HL-60 (cell line): ENCODE data around the gene KDF1.
"Not testable (repeated sequence)": the region's sequence is repeated elsewhere in the genome, so short reads cannot be mapped to it uniquely, and the experiment has no call there.

Experiments used
- DNase-seq, 2 experiments: peaks; one replicate each; pipeline ENCODE4 v3.0.0-alpha.2; 2010 to 2020; ENCODE audit warnings: low read depth in 1 of 2, low spot score in 1 of 2
- H3K27ac ChIP-seq: fragments of 250-450 bp; sonication (Bioruptor Pico); replicated peaks from 2 replicates; pipeline ENCODE4 v1.5.1; 2020; ENCODE audit warnings: mild to moderate bottlenecking, moderate library complexity
- H3K27me3 ChIP-seq: fragments of 250-450 bp; sonication (Bioruptor Pico); 2 replicates; pipeline ENCODE4 v1.5.1; 2021; ENCODE audit warnings: mild to moderate bottlenecking, moderate library complexity; ENCODE audit not compliant: insufficient read depth, poor library complexity, severe bottlenecking
- H3K4me3 ChIP-seq: replicated peaks from 2 replicates; pipeline ENCODE4 v1.5.1; 2011; ENCODE audit warnings: mild to moderate bottlenecking, control low read depth, low read length; ENCODE audit not compliant: insufficient read depth
- GABPA ChIP-seq: IDR thresholded peaks from 2 replicates; pipeline ENCODE4 v1.6.1; 2012; ENCODE audit warnings: low read depth
- POLR2AphosphoS5 ChIP-seq: IDR thresholded peaks from 2 replicates; pipeline ENCODE4 v1.6.1; 2012; ENCODE audit warnings: low read depth
- SPI1 ChIP-seq: IDR thresholded peaks from 2 replicates; pipeline ENCODE4 v1.6.1; 2012; ENCODE audit warnings: low read depth, mild to moderate bottlenecking, borderline replicate concordance
- TF ChIP-seq, protein P1 (sequence below): IDR thresholded peaks from 2 replicates; pipeline ENCODE4 v1.6.1; 2012; ENCODE audit warnings: low read depth; ENCODE audit not compliant: insufficient replicate concordance
- TF ChIP-seq, protein P2 (sequence below): IDR thresholded peaks from one replicate; pipeline ENCODE4 v1.5.1; 2011; ENCODE audit warnings: low read length, control low read depth, inconsistent platforms; ENCODE audit not compliant: insufficient read depth

The KDF1 gene

GRCh38 chr1:26950602-26951001, 9.7 kb downstream of the KDF1 start:
- TF ChIP-seq, protein P1, sequence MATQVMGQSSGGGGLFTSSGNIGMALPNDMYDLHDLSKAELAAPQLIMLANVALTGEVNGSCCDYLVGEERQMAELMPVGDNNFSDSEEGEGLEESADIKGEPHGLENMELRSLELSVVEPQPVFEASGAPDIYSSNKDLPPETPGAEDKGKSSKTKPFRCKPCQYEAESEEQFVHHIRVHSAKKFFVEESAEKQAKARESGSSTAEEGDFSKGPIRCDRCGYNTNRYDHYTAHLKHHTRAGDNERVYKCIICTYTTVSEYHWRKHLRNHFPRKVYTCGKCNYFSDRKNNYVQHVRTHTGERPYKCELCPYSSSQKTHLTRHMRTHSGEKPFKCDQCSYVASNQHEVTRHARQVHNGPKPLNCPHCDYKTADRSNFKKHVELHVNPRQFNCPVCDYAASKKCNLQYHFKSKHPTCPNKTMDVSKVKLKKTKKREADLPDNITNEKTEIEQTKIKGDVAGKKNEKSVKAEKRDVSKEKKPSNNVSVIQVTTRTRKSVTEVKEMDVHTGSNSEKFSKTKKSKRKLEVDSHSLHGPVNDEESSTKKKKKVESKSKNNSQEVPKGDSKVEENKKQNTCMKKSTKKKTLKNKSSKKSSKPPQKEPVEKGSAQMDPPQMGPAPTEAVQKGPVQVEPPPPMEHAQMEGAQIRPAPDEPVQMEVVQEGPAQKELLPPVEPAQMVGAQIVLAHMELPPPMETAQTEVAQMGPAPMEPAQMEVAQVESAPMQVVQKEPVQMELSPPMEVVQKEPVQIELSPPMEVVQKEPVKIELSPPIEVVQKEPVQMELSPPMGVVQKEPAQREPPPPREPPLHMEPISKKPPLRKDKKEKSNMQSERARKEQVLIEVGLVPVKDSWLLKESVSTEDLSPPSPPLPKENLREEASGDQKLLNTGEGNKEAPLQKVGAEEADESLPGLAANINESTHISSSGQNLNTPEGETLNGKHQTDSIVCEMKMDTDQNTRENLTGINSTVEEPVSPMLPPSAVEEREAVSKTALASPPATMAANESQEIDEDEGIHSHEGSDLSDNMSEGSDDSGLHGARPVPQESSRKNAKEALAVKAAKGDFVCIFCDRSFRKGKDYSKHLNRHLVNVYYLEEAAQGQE = no peak
- TF ChIP-seq POLR2AphosphoS5 (no peak), SPI1 (no peak), GABPA (no peak)
- TF ChIP-seq, protein P2, sequence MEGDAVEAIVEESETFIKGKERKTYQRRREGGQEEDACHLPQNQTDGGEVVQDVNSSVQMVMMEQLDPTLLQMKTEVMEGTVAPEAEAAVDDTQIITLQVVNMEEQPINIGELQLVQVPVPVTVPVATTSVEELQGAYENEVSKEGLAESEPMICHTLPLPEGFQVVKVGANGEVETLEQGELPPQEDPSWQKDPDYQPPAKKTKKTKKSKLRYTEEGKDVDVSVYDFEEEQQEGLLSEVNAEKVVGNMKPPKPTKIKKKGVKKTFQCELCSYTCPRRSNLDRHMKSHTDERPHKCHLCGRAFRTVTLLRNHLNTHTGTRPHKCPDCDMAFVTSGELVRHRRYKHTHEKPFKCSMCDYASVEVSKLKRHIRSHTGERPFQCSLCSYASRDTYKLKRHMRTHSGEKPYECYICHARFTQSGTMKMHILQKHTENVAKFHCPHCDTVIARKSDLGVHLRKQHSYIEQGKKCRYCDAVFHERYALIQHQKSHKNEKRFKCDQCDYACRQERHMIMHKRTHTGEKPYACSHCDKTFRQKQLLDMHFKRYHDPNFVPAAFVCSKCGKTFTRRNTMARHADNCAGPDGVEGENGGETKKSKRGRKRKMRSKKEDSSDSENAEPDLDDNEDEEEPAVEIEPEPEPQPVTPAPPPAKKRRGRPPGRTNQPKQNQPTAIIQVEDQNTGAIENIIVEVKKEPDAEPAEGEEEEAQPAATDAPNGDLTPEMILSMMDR = no peak
- Histone ChIP-seq H3K27ac (no peak overlapping the region), H3K27me3 (no peaks in the 10 kb centered on the region), H3K4me3 (no peak overlapping the region)
- no peak for DNase-seq

DNA sequence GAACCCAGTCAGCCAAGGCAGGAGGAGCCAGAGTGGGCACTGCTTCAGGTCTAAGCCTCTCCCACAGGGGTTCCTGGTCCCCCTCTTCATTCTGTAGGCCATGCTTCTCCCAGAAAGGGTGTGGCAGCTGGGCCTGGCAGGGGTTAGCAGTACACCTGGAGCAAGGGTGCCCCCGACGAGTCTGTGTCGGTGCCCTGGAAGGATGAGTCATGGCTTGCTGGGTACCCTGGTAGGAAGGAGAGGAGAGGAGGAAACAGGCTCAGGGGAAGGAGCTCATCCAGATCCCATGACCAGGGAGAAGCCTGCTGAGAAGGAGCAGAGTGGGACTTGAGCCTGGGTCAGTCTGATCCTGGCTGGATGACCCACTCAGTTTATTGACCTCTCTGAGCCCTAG, 10.3 kb downstream of the KDF1 start:
- TF ChIP-seq, protein P1 = no peak
- TF ChIP-seq SPI1 = no peak
- TF ChIP-seq, protein P2 = no peak
- TF ChIP-seq POLR2AphosphoS5 = no peak
- no peak for TF ChIP-seq GABPA
- H3K4me3 ChIP-seq = no peak overlapping the region
- DNase-seq = no peak
- H3K27me3 ChIP-seq = no peaks in the 10 kb centered on the region
- H3K27ac ChIP-seq = no peak overlapping the region

DNA sequence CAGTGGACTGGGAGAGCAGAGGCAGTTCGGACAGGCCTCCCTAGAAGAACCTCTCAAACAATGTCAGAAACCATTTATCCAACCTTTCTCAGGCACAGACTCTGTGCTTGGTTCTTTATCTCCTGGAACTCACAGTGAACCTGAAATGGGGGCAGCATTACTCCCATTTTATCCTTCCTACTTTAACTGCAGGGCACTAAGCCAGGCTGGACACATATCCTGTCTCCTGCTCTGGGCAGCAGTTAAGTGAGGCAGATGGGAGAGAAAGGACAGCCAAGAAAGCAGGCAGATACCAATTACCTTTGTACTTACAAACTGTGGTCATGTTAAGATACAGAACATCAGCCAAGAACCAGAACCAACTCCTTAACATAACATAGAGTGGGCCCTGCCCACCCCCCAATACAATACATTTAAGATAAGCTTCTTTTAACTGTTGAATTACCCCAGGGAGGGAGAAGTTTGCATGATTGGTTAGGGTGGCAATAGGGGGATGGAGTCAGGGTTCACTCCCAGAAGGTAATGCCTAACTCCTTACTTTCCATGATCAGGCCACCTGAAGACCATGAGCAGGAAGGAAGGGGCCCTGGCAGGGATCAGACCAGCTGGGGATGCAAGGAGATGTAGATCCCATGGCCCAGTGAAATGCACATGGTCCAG, 10.9 kb downstream of the KDF1 start:
- no peak for DNase-seq
- H3K27me3 ChIP-seq = no peaks in the 10 kb centered on the region
- no peak overlapping the region for H3K4me3 ChIP-seq
- H3K27ac ChIP-seq = no peak overlapping the region
- TF ChIP-seq POLR2AphosphoS5 = no peak
- TF ChIP-seq, protein P2 = no peak
- TF ChIP-seq, protein P1 = no peak
- no peak for TF ChIP-seq GABPA
- no peak for TF ChIP-seq SPI1

GRCh38 chr1:26948725-26949057, 11.6 kb downstream of the KDF1 start:
- not testable (repeated sequence) for H3K27me3 ChIP-seq, H3K27ac ChIP-seq, H3K4me3 ChIP-seq, DNase-seq
